ENCODE measurements around the gene UCK1. TPM values are rescaled to one million over a fixed set of nuclear protein-coding genes. Genes with fewer than 3 reads are reported as not detected.

Gene UCK1
- total and polyA plus RNA-seq, 10 of the 15 experiments (the other 5 are each of a cell fraction or from before 2014, with no cell fraction given) = 0.31 to 27.0 (median 18.7) TPM

DNA sequence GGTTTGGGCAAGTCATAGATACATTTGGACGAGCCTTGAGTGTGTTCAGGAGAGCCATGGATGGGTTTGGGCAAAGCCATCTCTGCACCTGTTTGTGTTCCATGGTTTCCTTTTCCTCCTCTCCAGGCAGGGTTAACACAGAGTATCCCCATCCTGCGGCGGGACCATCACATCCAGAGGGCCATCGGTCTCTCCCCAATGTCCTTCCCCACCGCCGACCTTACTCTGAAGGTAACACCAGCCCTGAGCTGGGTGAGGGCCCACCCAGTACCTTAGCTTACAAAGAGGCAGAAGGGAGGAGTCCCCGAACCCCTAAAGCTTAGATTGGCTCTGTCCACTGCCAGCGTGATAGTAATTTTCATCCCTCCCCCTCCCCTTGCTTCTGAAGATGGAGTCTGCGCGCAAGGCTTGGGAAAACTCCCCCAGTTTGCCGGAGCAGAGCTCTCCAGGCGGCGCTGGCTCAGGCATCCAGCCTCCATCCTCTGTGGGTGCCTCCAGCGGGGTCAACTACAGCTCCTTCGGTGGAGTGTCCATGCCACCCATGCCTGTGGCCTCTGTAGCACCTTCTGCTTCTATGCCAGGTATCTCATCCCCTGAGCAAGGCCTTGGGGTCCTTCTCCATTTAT, 46.4 kb downstream of the UCK1 start:
- no peak for FAIRE-seq
- H3K4me2 ChIP-seq (ENCODE audit: control insufficient read depth, insufficient read depth) = no peak overlapping the region
- H3K79me2 ChIP-seq (ENCODE audit: control insufficient read depth, insufficient read depth, low read length) = no peaks in the 10 kb centered on the region
- ChIA-PET CTCF (interaction anchor here (0.8 kb wide), 1 partner anchor 111 kb away, joined by 3 read pairs; no protein-coding TSS in a partner anchor), RAD21 (ENCODE audit: unreplicated experiment) (no interaction called here), SMC1A (ENCODE audit: uncharacterized antibody, unreplicated experiment) (no interaction called here), POLR2A (interaction anchor here (0.5 kb wide), 1 partner anchor 77 kb away, joined by 4 read pairs; no protein-coding TSS in a partner anchor)
- no peak overlapping the region for H2AFZ ChIP-seq (ENCODE audit: control insufficient read depth, low read depth, low read length)
- TF ChIP-seq EGR1 (IDR thresholded peaks at IDR 0.05; ENCODE audit: borderline replicate concordance in 1 of 2, low read depth in 2 of 2, low read length in 2 of 2) (no peak), EP300 (IDR thresholded peaks at IDR 0.05; ENCODE audit: borderline replicate concordance in 1 of 2, control insufficient read depth in 1 of 2, low read depth in 2 of 2, low read length in 2 of 2) (no peak), SRF (IDR thresholded peaks at IDR 0.05; ENCODE audit: low read depth in 2 of 2, low read length in 2 of 2) (no peak), NFYB (IDR thresholded peaks at IDR 0.05; ENCODE audit: insufficient read depth, low read depth, low read length) (no peak)
- TF ChIP-seq, protein P1, sequence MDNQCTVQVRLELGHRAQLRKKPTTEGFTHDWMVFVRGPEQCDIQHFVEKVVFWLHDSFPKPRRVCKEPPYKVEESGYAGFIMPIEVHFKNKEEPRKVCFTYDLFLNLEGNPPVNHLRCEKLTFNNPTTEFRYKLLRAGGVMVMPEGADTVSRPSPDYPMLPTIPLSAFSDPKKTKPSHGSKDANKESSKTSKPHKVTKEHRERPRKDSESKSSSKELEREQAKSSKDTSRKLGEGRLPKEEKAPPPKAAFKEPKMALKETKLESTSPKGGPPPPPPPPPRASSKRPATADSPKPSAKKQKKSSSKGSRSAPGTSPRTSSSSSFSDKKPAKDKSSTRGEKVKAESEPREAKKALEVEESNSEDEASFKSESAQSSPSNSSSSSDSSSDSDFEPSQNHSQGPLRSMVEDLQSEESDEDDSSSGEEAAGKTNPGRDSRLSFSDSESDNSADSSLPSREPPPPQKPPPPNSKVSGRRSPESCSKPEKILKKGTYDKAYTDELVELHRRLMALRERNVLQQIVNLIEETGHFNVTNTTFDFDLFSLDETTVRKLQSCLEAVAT (IDR thresholded peaks at IDR 0.05) = no peak
- TF ChIP-seq, protein P2, sequence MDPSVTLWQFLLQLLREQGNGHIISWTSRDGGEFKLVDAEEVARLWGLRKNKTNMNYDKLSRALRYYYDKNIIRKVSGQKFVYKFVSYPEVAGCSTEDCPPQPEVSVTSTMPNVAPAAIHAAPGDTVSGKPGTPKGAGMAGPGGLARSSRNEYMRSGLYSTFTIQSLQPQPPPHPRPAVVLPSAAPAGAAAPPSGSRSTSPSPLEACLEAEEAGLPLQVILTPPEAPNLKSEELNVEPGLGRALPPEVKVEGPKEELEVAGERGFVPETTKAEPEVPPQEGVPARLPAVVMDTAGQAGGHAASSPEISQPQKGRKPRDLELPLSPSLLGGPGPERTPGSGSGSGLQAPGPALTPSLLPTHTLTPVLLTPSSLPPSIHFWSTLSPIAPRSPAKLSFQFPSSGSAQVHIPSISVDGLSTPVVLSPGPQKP (IDR thresholded peaks at IDR 0.05; ENCODE audit: low read depth, low read length) = no peak
- H3K27ac ChIP-seq (ENCODE audit: control insufficient read depth, insufficient read depth) = no peak overlapping the region
- no peaks in the 10 kb centered on the region for H3K4me1 ChIP-seq (ENCODE audit: control insufficient read depth, insufficient read depth, low read length)
- 97% methylated on average over 15 of the region's 15 CpGs for WGBS (ENCODE audit: insufficient coverage, insufficient replicate concordance, low lambda C conversion rate, missing lambda C conversion rate)
- no peak for ATAC-seq
- BruUV-seq (replicated peaks) = no TSS peak
- peaks cover 63% of the 10 kb centered on the region in 2 experiments for H3K36me3 ChIP-seq (ENCODE audit: control insufficient read depth in 2 of 2, insufficient read depth in 2 of 2, low read length in 1 of 2)
- DNase-seq (ENCODE audit: low read depth, low spot score) = no peak
- in situ Hi-C loops (cut with MboI) (no loop called here), intact Hi-C loops (cut with micrococcal nuclease; ENCODE audit: unreplicated experiment) (no loop called here)
- H3K9me3 ChIP-seq (replicated peaks; ENCODE audit: control insufficient read depth, insufficient read depth, low read length) = no peaks in the 10 kb centered on the region
- H4K20me1 ChIP-seq (ENCODE audit: control insufficient read depth, insufficient read depth) = no peaks in the 10 kb centered on the region
- H3K4me3 ChIP-seq = no peak overlapping the region
- no peak overlapping the region for H3K9ac ChIP-seq (ENCODE audit: control insufficient read depth, insufficient read depth, low read length)
- no peaks in the 10 kb centered on the region for H3K27me3 ChIP-seq (replicated peaks in 1 of 2; ENCODE audit: control insufficient read depth in 2 of 2, insufficient read depth in 2 of 2, low read length in 1 of 2)
